Ishikawa (cell line): ENCODE measurements around the gene DIAPH2.

Source experiments
- CEBPB ChIP-seq: IDR thresholded peaks from 2 replicates; pipeline ENCODE4 v1.6.1; 2012
- CREB1 ChIP-seq: IDR thresholded peaks from 2 replicates; pipeline ENCODE4 v1.6.1; 2012; ENCODE audit warnings: low read depth
- EGR1 ChIP-seq: IDR thresholded peaks from 2 replicates; pipeline ENCODE4 v1.6.1; 2012
- EP300 ChIP-seq: IDR thresholded peaks from 2 replicates; pipeline ENCODE4 v1.6.1; 2012; ENCODE audit warnings: borderline replicate concordance
- FOXM1 ChIP-seq: IDR thresholded peaks from 2 replicates; pipeline ENCODE4 v1.6.1; 2012; ENCODE audit warnings: low read depth, borderline replicate concordance
- NFIC ChIP-seq: IDR thresholded peaks from 2 replicates; pipeline ENCODE4 v1.6.1; 2012
- RAD21 ChIP-seq: IDR thresholded peaks from 2 replicates; pipeline ENCODE4 v1.6.1; 2012; ENCODE audit warnings: low read depth
- TAF1 ChIP-seq: IDR thresholded peaks from 2 replicates; pipeline ENCODE4 v1.6.1; 2012; ENCODE audit warnings: low read depth, mild to moderate bottlenecking
- TCF12 ChIP-seq: IDR thresholded peaks from 2 replicates; pipeline ENCODE4 v1.6.1; 2012; ENCODE audit warnings: low read depth
- TEAD4 ChIP-seq: IDR thresholded peaks from 2 replicates; pipeline ENCODE4 v1.6.1; 2012
- YY1 ChIP-seq: IDR thresholded peaks from 2 replicates; pipeline ENCODE4 v1.6.1; 2012; ENCODE audit warnings: low read depth
- ZBTB7A ChIP-seq: IDR thresholded peaks from 2 replicates; pipeline ENCODE4 v1.6.1; 2012; ENCODE audit warnings: low read depth
- TF ChIP-seq, protein P1 (sequence below): IDR thresholded peaks from 2 replicates; pipeline ENCODE4 v1.6.1; 2012
- TF ChIP-seq, protein P2 (sequence below): IDR thresholded peaks from 2 replicates; pipeline ENCODE4 v1.6.1; 2012; ENCODE audit warnings: low read depth, mild to moderate bottlenecking
- TF ChIP-seq, protein P3 (sequence below): IDR thresholded peaks from 2 replicates; pipeline ENCODE4 v1.6.1; 2012

DIAPH2 gene

DNA sequence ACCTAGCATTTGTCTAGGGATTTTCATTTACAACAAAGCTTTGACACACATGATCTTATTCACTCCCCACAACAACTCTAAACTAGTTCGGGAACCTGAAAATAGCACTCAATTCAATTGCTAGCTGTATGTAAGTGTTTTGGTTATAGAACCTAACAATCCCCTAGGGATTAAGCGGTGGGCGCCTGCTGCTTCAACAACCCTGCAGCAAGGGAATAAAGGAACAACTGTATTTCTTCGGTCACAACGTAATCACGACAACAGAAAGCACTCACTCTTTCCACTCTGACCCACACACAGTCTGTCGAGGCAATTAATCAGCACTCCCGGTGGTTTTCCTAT is 674 bp upstream of the DIAPH2 start:
- TF ChIP-seq, protein P1, sequence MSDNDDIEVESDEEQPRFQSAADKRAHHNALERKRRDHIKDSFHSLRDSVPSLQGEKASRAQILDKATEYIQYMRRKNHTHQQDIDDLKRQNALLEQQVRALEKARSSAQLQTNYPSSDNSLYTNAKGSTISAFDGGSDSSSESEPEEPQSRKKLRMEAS, result no peak

DNA sequence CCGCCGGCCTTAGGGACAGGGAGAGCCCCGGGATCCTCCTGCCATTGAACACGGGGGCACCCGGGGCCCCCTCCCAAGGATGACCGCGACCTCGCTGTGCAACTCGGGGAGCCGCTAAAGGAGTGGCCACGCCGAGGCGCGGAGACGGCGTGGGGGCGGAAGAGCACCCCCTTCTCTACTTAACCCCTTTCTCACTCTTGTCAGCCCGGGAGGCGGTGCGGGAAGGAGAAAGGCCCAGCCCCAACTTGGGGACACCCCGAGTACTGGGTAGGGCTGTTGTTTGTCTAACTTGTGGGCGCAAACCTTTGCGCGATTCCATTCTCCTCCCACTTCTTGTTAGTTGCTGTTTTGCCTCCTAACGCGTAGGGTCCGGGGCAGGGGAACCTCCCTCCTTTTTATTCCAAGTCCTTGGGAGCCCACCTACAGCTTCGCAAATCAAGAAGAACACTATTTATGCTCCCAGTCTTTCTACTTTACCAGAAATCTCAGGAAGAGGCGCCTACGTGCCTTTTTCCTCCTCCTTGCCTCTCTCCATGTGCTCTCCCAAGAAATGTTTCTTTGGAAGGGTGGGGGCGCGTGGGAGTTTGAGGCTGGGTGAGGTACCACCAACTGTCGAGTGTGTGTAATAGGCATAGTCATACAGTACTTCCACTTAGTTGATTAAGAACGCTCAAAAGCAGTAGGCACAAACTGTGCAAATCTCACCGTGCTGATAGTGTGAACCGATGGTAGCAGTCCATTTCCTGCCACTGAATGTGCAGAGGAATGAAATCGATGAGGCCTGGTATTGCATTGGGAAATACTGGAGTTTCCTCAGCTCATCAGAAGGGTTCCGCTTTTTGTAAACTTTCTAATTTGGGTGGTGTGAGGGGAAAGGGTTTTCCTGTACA is 813 bp downstream of the DIAPH2 start:
- TF ChIP-seq ZBTB7A, result no peak
- TF ChIP-seq, protein P1, result peak; percentile 54; the same call in 1 of the 2 replicates

DNA sequence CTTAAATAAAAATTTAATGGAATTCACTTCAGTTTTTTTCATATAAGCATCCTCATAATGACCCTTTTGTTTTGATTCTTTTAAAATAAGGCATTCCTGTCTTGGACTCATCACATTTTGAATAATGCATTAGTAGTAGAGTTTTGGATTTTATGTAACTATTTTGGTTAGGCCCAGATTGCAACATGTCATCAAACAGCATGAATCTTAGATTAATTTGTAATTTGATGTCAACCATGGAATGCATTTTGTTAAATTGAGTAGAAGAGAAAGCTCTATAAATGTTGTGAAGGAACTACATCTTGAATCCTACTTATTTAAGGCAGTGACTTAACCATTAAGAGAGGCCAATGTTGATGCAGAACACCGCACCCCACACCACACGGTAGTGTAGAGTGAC is 3.1 kb downstream of the DIAPH2 start:
- TF ChIP-seq EP300 (no peak), EGR1 (no peak), ZBTB7A (no peak), TCF12 (no peak), RAD21 (no peak)
- TF ChIP-seq, protein P2, sequence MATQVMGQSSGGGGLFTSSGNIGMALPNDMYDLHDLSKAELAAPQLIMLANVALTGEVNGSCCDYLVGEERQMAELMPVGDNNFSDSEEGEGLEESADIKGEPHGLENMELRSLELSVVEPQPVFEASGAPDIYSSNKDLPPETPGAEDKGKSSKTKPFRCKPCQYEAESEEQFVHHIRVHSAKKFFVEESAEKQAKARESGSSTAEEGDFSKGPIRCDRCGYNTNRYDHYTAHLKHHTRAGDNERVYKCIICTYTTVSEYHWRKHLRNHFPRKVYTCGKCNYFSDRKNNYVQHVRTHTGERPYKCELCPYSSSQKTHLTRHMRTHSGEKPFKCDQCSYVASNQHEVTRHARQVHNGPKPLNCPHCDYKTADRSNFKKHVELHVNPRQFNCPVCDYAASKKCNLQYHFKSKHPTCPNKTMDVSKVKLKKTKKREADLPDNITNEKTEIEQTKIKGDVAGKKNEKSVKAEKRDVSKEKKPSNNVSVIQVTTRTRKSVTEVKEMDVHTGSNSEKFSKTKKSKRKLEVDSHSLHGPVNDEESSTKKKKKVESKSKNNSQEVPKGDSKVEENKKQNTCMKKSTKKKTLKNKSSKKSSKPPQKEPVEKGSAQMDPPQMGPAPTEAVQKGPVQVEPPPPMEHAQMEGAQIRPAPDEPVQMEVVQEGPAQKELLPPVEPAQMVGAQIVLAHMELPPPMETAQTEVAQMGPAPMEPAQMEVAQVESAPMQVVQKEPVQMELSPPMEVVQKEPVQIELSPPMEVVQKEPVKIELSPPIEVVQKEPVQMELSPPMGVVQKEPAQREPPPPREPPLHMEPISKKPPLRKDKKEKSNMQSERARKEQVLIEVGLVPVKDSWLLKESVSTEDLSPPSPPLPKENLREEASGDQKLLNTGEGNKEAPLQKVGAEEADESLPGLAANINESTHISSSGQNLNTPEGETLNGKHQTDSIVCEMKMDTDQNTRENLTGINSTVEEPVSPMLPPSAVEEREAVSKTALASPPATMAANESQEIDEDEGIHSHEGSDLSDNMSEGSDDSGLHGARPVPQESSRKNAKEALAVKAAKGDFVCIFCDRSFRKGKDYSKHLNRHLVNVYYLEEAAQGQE, result no peak

GRCh38 chrX:96688789-96689188 is 4.1 kb downstream of the DIAPH2 start:
- TF ChIP-seq ZBTB7A (no peak), TCF12 (no peak), CREB1 (no peak)
- TF ChIP-seq, protein P3, sequence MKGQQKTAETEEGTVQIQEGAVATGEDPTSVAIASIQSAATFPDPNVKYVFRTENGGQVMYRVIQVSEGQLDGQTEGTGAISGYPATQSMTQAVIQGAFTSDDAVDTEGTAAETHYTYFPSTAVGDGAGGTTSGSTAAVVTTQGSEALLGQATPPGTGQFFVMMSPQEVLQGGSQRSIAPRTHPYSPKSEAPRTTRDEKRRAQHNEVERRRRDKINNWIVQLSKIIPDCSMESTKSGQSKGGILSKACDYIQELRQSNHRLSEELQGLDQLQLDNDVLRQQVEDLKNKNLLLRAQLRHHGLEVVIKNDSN, result no peak

DNA sequence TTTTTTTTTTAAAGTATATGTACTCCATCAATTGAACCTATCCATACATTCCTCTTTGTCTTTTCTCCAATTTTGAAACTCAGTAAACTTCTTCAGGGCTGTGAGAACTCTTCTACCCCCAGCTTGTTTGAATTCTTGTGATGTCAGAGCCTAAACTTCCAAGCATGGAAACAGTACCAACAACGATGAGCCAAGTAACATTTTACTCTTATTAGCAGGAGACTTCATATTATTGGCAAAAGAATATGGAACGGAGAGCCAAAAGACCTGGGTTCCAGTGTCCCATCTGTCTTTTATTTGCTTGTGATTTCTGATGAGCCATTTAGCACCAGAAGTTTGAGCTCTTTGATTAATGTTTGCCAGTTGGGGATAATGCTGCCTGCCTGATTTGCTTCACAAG is 5.3 kb downstream of the DIAPH2 start:
- TF ChIP-seq CREB1 (no peak), RAD21 (no peak), TAF1 (no peak), TEAD4 (no peak), FOXM1 (no peak), NFIC (no peak), CEBPB (no peak), YY1 (no peak), TCF12 (no peak), EP300 (no peak), ZBTB7A (no peak), EGR1 (no peak)
- TF ChIP-seq, protein P2, result no peak
- TF ChIP-seq, protein P3, result no peak
- TF ChIP-seq, protein P1, result no peak

GRCh38 chrX:96692454-96692853 is 7.8 kb downstream of the DIAPH2 start:
- TF ChIP-seq NFIC (no peak), RAD21 (no peak), YY1 (no peak), FOXM1 (no peak)
- TF ChIP-seq, protein P3, result no peak

GRCh38 chrX:96692890-96693289 is 8.2 kb downstream of the DIAPH2 start:
- TF ChIP-seq TEAD4, result no peak
- TF ChIP-seq FOXM1, result no peak
- TF ChIP-seq TAF1, result no peak
- no peak for TF ChIP-seq EP300
- TF ChIP-seq CEBPB, result no peak
- no peak for TF ChIP-seq RAD21
- no peak for TF ChIP-seq CREB1
- no peak for TF ChIP-seq YY1
- TF ChIP-seq, protein P3, result no peak
- no peak for TF ChIP-seq EGR1
- TF ChIP-seq, protein P1, result no peak
- TF ChIP-seq TCF12, result no peak
- TF ChIP-seq NFIC, result no peak
- TF ChIP-seq ZBTB7A, result no peak
- TF ChIP-seq, protein P2, result no peak
